ENCODE results near the gene MAGI1.

- no peak for TF ChIP-seq TAF1 (IDR thresholded peaks at IDR 0.05; ENCODE audit: borderline replicate concordance, low read depth, low read length)
- TF ChIP-seq POLR2A (IDR thresholded peaks at IDR 0.05; ENCODE audit: low read depth, low read length), result no peak
These were observed 637.8 kb downstream of the MAGI1 start for GRCh38 chr3:65400899-65401298.

All from GM12892 (cell line).